RWPE1 (cell line): Measurements from ENCODE around the gene CHMP6.
"Not testable (repeated sequence)": the region's sequence is repeated elsewhere in the genome, so short reads cannot be mapped to it uniquely, and the experiment has no call there.

Experiments
- CTCF ChIA-PET: fragments of 350-600 bp; sonication (Branson Sonifier 250); formaldehyde crosslinking; extraction: SDS; loops from one replicate; lab custom pipeline; 2021; lab: Yijun Ruan, JAX
- POLR2A ChIA-PET: fragments of 400-600 bp; formaldehyde crosslinking; extraction: SDS; loops from one replicate; lab custom pipeline; 2020; ENCODE audit warnings: antibody characterized with exemption; ENCODE audit not compliant: low non-redundant PET; lab: Yijun Ruan, JAX
- DNase-seq: peaks from one replicate; pipeline ENCODE4 v3.0.0; 2012; ENCODE audit warnings: low spot score
- H3K27ac ChIP-seq: fragments of 450-650 bp; 2 replicates; pipeline ENCODE4 v1.5.1; 2017
- TF ChIP-seq, protein P1 (sequence below): fragments of 450-650 bp; conservative IDR thresholded peaks from 2 replicates; pipeline ENCODE4 v1.5.1; 2017; ENCODE audit warnings: low read depth, mild to moderate bottlenecking

The CHMP6 gene

DNA sequence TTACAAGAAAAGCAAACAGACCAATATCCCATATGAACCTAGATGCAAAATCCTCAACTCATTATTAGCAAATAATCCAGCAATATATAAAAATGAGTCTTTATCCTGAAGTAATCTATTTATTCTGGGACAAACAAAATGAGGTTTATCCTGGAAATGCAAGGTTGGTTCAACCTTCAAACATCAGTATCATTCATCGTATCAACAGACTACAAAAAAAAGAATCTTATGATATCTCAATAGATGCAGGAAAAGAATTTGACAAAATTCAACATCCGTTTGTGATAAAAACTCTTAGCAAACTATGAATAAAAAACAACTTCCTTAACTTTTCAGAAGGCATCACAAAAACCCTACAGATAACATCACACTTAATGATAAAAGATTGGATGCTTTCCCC is 24.9 kb downstream of the CHMP6 start:
- TF ChIP-seq, protein P1, sequence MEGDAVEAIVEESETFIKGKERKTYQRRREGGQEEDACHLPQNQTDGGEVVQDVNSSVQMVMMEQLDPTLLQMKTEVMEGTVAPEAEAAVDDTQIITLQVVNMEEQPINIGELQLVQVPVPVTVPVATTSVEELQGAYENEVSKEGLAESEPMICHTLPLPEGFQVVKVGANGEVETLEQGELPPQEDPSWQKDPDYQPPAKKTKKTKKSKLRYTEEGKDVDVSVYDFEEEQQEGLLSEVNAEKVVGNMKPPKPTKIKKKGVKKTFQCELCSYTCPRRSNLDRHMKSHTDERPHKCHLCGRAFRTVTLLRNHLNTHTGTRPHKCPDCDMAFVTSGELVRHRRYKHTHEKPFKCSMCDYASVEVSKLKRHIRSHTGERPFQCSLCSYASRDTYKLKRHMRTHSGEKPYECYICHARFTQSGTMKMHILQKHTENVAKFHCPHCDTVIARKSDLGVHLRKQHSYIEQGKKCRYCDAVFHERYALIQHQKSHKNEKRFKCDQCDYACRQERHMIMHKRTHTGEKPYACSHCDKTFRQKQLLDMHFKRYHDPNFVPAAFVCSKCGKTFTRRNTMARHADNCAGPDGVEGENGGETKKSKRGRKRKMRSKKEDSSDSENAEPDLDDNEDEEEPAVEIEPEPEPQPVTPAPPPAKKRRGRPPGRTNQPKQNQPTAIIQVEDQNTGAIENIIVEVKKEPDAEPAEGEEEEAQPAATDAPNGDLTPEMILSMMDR = no peak
- no peak for DNase-seq
- ChIA-PET CTCF (interaction anchor here (0.6 kb wide), 1 partner anchor 237 kb away, joined by 7 read pairs; no protein-coding TSS in a partner anchor), POLR2A (no interaction called here)
- no peak overlapping the region for H3K27ac ChIP-seq

DNA sequence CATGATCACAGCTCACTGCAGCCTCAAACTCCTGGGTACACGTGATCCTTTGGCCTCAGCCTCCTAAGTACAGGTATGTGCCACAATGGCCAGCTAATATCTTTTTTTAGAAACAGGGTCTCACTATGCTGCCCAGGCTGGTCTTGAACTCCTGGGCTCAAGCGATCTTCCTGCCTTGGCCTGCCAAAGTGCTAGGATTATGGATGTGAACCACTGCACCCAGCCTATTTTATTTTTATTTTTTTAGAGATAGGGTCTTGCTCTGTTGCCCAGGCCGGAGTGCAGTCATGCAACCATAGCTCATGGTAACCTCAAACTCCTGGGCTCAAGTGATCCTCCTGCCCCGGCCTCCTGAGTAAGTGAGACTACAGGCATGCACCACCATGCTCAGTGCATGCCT is 25.7 kb downstream of the CHMP6 start:
- not testable (repeated sequence) for H3K27ac ChIP-seq, DNase-seq
- CTCF ChIA-PET = interaction anchor here (0.6 kb wide), 1 partner anchor 237 kb away, joined by 7 read pairs; no protein-coding TSS in a partner anchor
- POLR2A ChIA-PET = interaction anchor here (0.7 kb wide), 1 partner anchor 95 kb away, joined by 3 read pairs; no protein-coding TSS in a partner anchor

DNA sequence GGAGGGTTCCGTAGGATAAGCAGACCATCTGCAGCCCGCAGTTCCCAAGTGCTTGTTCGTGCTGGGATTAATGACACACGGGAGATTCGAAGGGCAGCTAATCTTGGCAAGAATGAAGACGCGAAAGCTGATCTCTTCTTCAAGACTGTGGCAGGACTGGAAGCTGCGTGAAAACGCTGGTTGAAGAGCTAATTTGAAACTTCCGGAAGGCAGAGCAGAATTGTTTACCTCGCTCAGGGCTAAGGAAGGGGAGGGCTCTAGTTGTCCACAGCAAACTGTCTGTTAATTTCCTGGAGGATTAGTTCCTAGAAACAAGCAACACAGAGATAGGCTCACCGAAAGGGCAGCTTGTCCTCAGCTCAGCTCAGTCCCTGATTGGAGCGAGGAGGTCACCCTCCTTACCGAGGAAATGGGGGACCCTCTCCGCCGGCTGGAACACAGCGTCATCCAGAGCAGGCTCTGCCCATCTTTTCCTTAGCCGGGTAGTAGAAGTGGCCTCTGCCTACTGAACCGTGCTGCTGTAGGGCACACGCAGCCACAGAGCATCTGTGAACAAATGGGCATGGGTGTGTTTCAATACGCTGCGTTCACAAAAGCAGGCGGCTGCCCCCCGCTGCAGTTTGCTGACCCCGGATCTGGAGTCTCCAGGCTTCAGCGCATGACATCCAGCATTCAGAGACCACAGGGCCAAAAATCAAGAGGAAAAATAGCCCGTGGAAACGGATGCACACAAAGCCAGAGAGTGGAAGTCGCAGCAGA is 26.6 kb downstream of the CHMP6 start:
- ChIA-PET CTCF (interaction anchor here (1.3 kb wide), 1 partner anchor 19 kb away, joined by 3 read pairs; no protein-coding TSS in a partner anchor), POLR2A (no interaction called here)
- peak overlapping the region; percentile 99 for H3K27ac ChIP-seq
- TF ChIP-seq, protein P1 = no peak
- DNase-seq = no peak

DNA sequence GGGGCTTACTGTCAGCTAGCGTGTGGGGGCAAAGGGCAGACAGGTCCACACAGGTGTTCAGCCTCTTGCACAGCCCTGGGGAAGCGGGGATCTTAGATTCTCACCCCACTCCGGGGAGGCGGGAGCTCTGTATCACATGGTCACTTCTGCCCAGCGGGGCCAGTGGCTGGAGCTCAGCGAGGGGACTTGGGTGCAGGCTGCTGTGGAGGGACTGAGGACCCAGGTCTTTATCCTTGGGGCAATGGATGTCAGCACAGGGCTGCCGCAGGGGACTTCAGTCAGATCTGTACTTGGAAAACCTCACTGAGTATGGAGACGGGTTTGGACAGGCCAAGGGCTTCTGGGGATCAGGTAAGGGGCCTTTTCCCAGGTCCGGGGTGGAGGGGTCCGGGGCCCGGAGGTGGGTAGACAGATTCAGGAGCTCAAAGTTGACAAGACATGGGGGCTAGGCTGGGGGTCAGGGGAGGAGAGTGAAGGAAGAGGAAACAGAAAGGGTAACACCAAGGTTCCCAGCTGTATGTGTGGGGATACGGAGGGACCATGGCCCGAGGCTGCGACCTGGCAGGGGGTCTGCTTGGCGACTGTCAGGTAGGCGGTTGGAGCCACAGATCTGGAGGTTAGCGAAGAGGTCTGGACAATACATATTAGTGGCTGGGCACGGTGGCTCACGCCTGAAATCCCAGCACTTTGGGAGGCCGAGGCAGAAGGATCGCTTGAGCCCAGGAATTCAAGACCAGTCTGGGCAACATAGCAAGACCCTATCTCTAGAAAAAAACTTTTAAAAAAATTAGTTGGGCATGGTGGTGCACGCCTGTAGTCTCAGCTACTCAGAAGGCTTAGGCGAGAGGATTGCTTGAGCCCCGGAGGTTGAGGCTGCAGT is 28.2 kb downstream of the CHMP6 start:
- ChIA-PET POLR2A (no interaction called here), CTCF (interaction anchor here (0.7 kb wide), 1 partner anchor 97 kb away, joined by 3 read pairs; no protein-coding TSS in a partner anchor)
- TF ChIP-seq, protein P1 = no peak

DNA sequence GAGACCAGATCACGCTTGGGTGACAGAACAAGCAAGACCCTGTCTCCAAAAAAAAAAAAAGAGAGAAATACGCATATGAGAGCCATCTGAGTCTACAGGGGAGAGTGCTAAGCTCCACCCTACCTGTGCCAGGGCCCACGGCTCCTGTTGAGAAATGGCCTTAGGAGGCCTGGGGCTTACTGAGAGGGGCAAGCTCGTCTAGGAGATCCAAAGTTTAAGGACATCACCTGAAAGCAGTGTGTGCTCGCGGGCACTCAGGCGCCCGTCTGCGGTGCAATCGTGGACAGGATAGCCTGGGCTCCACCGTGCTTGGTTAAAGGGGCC is 28.8 kb downstream of the CHMP6 start:
- peak overlapping the region; percentile 99 for H3K27ac ChIP-seq
- ChIA-PET POLR2A (no interaction called here), CTCF (no interaction called here)
- no peak for DNase-seq
- TF ChIP-seq, protein P1 = no peak

More for the DNA sequence above, 28.2 kb downstream of the CHMP6 start:
- peak overlapping the region; percentile 99 for H3K27ac ChIP-seq
- DNase-seq = no peak

DNA sequence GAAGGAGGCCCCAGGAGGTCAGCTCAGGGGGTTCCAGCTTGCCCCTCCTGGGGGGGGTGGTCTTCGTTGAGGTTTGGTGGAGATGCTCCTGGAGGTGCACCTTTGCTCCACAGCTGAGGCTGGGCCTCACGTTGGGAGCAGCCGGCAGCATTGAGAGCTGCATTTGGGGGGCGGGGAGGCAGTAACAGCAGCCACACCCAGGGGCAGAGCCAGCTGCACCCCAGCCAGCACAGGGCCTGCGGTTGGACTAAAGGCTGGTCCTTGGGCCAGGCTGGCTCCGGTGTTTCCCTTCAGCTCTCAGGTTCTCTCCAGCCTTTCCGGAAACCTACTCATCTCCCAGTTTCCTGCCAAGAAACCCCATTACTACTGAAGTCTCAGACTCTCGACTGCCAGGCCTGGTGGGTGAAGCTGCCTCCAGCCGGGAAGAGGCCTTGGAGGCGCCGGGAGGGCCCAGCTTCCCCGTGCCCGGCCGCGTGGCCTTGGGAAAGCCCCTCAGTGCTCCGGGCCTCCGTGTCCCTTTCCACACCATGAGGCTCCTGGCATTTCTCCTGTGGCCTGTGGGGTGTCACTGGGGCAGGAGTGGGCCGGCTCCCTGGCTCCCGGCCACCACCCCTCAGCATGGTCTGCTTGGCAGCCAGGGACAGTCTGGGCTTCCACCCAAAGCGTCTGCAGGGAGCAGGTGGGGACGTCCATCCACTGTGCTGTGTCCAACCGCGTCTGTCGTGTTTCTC is 29.3 kb downstream of the CHMP6 start:
- POLR2A ChIA-PET = interaction anchor here (0.6 kb wide), 1 partner anchor 398 kb away, joined by 4 read pairs; no protein-coding TSS in a partner anchor
- peak overlapping the region; percentile 99 for H3K27ac ChIP-seq
- peak; percentile 80 for DNase-seq
- TF ChIP-seq, protein P1 = no peak
- CTCF ChIA-PET = no interaction called here
